HepG2 (cell line): Measurements from ENCODE around the gene KCTD19. TPM values are rescaled to one million over a fixed set of nuclear protein-coding genes. Genes with fewer than 3 reads are reported as not detected.
A peak's percentile ranks its signal among the peaks of the same experiment; 100 is the strongest.

Experiments used
- CBX5 ChIP-seq: sonication (generic); formaldehyde crosslinking; IDR thresholded peaks from 2 replicates; pipeline ENCODE4 v1.4.0; 2020; ENCODE audit warnings: missing genetic modification reagents, borderline replicate concordance
- ISL2 ChIP-seq: sonication (generic); formaldehyde crosslinking; IDR thresholded peaks from 2 replicates; pipeline ENCODE4 v1.5.0; 2020; ENCODE audit warnings: missing genetic modification reagents
- PRPF4 ChIP-seq: fragments of 200-400 bp; formaldehyde crosslinking; IDR thresholded peaks from 2 replicates; pipeline ENCODE4 v1.6.1; 2016; ENCODE audit warnings: low read length, low read depth; ENCODE audit not compliant: poor library complexity, severe bottlenecking
- SMYD3 ChIP-seq: sonication (generic); formaldehyde crosslinking; IDR thresholded peaks from 2 replicates; pipeline ENCODE4 v1.8.1; 2023; ENCODE audit warnings: mild to moderate bottlenecking, missing genetic modification reagents
- YY1 ChIP-seq: IDR thresholded peaks from 2 replicates; pipeline ENCODE4 v1.6.1; 2011; ENCODE audit warnings: low read length, low read depth, moderate library complexity, mild to moderate bottlenecking; ENCODE audit not compliant: insufficient read depth, insufficient replicate concordance
- ZNF101 ChIP-seq: sonication (generic); formaldehyde crosslinking; IDR thresholded peaks from 2 replicates; pipeline ENCODE4 v1.4.0; 2020; ENCODE audit warnings: mild to moderate bottlenecking, low read depth, missing genetic modification reagents, borderline replicate concordance
- ZNF17 ChIP-seq: sonication (generic); formaldehyde crosslinking; IDR thresholded peaks from 2 replicates; pipeline ENCODE4 v1.5.0; 2020; ENCODE audit warnings: mild to moderate bottlenecking, missing genetic modification reagents
- ZNF256 ChIP-seq: sonication (generic); formaldehyde crosslinking; conservative IDR thresholded peaks from 2 replicates; pipeline ENCODE4 v1.4.0; 2020; ENCODE audit warnings: missing genetic modification reagents
- ZNF3 ChIP-seq: IDR thresholded peaks from 2 replicates; pipeline ENCODE4 v1.7.0; 2017; ENCODE audit warnings: inconsistent platforms
- ZNF33B ChIP-seq: sonication (generic); formaldehyde crosslinking; IDR thresholded peaks from 2 replicates; pipeline ENCODE4 v1.5.1; 2020; ENCODE audit warnings: mild to moderate bottlenecking, missing genetic modification reagents
- ZNF598 ChIP-seq: sonication (generic); formaldehyde crosslinking; IDR thresholded peaks from 2 replicates; pipeline ENCODE4 v1.5.1; 2020; ENCODE audit warnings: mild to moderate bottlenecking, missing genetic modification reagents, borderline replicate concordance
- ZNF747 ChIP-seq: sonication (generic); formaldehyde crosslinking; IDR thresholded peaks from 2 replicates; pipeline ENCODE4 v1.8.1; 2023; ENCODE audit warnings: missing genetic modification reagents, mild to moderate bottlenecking, borderline replicate concordance
- polyA plus RNA-seq, 8 experiments: library from polyadenylated mRNA; depleted of rRNA in 3 of 8; stranded (reverse) in 7 of 8; unstranded in 1 of 8; fragments of >200 nt; fragmentation: Illumina TruSeq in 4 of 8; extraction: Trizol in 4 of 8; gene quantifications; 2 replicates each; pipeline versions ENCODE4 v1.2.1 to v1.2.3, GENCODE V29; 2011 to 2016; ENCODE audit warnings: low read depth in 4 of 8, missing spikeins in 1 of 8, mixed read lengths in 1 of 8; ENCODE audit not compliant: insufficient read depth in 1 of 8
- total RNA-seq, 5 experiments: library from RNA; depleted of rRNA; stranded (reverse); fragments of >200 nt; fragmentation: Illumina TruSeq; extraction: Trizol; gene quantifications; 2 replicates each; pipeline ENCODE4 v1.2.3, GENCODE V29; 2016; ENCODE audit warnings: low read depth in 1 of 5
- TF ChIP-seq, protein P1 (sequence below): sonication (generic); formaldehyde crosslinking; IDR thresholded peaks from 2 replicates; pipeline ENCODE4 v1.8.1; 2023; ENCODE audit warnings: missing genetic modification reagents, inconsistent platforms, borderline replicate concordance
- TF ChIP-seq, protein P2 (sequence below): sonication (generic); formaldehyde crosslinking; IDR thresholded peaks from 2 replicates; pipeline ENCODE4 v1.9.0; 2021; ENCODE audit warnings: missing genetic modification reagents, borderline replicate concordance
- TF ChIP-seq, protein P3 (sequence below): sonication (generic); formaldehyde crosslinking; IDR thresholded peaks from 2 replicates; pipeline ENCODE4 v1.8.1; 2023; ENCODE audit warnings: mild to moderate bottlenecking, missing genetic modification reagents
- TF ChIP-seq, protein P4 (sequence below): sonication (generic); formaldehyde crosslinking; IDR thresholded peaks from 2 replicates; pipeline ENCODE4 v1.8.1; 2022; ENCODE audit warnings: mild to moderate bottlenecking, missing genetic modification reagents
- TF ChIP-seq, protein P5 (sequence below): sonication (generic); formaldehyde crosslinking; conservative IDR thresholded peaks from 2 replicates; pipeline ENCODE4 v1.5.0; 2020; ENCODE audit warnings: missing genetic modification reagents
- TF ChIP-seq, protein P6 (sequence below): sonication (generic); formaldehyde crosslinking; IDR thresholded peaks from 2 replicates; pipeline ENCODE4 v1.8.0; 2022; ENCODE audit warnings: missing genetic modification reagents, mild to moderate bottlenecking, moderate library complexity, borderline replicate concordance

Gene KCTD19
- total and polyA plus RNA-seq, 2 of the 13 experiments (the other 11 are each of a cell fraction or from before 2014, with no cell fraction given) = not detected

DNA sequence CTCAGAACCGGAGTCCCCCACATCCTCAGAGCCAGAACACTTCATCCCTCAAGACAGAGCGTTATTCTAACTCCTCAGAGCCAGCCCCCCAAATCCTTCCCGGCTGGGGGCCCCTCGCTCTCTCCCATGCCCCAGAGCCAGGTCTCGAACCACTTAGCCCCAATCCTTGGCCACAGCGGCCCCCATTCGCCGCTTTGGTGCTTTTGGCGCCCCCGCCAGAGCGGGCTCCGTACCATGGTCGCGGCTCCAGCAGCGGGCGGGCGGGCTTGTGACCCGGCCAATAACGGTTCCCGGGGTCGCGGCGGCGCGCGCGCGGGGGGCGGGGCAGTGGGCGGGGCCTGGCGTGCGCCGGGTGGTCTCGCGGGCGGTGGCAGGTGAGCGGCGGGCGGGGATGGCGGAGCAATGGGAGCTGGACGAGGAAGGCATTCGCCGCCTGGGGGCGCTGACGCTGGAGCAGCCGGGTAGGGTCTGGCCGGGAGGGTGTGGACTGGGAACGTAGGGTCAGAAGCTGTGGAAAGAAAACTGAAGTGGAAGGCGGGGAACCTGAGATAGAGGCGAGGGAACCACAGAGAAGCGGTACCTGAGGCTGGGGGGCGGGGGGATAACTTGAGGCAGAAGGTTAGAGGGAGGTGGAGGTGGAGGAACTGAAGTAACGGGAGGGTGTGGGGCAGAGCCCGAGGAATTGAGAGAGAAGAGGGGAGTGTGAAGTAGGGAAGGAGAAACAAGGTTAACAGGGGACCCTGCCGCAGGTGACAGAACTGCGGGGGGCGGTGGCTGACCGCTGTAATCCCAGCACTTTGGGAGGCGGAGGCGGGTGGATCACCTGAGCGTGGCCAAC, at the start of gene KCTD19, which contains the start of gene LRRC36 (continued):
- TF ChIP-seq, protein P1, sequence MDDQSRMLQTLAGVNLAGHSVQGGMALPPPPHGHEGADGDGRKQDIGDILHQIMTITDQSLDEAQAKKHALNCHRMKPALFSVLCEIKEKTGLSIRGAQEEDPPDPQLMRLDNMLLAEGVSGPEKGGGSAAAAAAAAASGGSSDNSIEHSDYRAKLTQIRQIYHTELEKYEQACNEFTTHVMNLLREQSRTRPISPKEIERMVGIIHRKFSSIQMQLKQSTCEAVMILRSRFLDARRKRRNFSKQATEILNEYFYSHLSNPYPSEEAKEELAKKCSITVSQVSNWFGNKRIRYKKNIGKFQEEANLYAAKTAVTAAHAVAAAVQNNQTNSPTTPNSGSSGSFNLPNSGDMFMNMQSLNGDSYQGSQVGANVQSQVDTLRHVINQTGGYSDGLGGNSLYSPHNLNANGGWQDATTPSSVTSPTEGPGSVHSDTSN = no peak
- TF ChIP-seq ZNF3 (CRISPR knock-in tag) (no peak), CBX5 (CRISPR knock-in tag) (no peak), ZNF256 (CRISPR knock-in tag) (no peak), ISL2 (CRISPR knock-in tag) (peak; percentile 34; the same call in 1 of the 2 replicates), ZNF101 (CRISPR knock-in tag) (no peak), PRPF4 (no peak), YY1 (peak; percentile 75), ZNF747 (CRISPR knock-in tag) (no peak; the same call in 1 of the 2 replicates), SMYD3 (CRISPR knock-in tag) (no peak), ZNF33B (CRISPR knock-in tag) (no peak), ZNF598 (no peak), ZNF17 (no peak)
- TF ChIP-seq, protein P2, sequence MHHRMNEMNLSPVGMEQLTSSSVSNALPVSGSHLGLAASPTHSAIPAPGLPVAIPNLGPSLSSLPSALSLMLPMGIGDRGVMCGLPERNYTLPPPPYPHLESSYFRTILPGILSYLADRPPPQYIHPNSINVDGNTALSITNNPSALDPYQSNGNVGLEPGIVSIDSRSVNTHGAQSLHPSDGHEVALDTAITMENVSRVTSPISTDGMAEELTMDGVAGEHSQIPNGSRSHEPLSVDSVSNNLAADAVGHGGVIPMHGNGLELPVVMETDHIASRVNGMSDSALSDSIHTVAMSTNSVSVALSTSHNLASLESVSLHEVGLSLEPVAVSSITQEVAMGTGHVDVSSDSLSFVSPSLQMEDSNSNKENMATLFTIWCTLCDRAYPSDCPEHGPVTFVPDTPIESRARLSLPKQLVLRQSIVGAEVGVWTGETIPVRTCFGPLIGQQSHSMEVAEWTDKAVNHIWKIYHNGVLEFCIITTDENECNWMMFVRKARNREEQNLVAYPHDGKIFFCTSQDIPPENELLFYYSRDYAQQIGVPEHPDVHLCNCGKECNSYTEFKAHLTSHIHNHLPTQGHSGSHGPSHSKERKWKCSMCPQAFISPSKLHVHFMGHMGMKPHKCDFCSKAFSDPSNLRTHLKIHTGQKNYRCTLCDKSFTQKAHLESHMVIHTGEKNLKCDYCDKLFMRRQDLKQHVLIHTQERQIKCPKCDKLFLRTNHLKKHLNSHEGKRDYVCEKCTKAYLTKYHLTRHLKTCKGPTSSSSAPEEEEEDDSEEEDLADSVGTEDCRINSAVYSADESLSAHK (CRISPR knock-in tag) = no peak
- TF ChIP-seq, protein P3, sequence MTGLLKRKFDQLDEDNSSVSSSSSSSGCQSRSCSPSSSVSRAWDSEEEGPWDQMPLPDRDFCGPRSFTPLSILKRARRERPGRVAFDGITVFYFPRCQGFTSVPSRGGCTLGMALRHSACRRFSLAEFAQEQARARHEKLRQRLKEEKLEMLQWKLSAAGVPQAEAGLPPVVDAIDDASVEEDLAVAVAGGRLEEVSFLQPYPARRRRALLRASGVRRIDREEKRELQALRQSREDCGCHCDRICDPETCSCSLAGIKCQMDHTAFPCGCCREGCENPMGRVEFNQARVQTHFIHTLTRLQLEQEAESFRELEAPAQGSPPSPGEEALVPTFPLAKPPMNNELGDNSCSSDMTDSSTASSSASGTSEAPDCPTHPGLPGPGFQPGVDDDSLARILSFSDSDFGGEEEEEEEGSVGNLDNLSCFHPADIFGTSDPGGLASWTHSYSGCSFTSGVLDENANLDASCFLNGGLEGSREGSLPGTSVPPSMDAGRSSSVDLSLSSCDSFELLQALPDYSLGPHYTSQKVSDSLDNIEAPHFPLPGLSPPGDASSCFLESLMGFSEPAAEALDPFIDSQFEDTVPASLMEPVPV (CRISPR knock-in tag) = no peak
- TF ChIP-seq, protein P4, sequence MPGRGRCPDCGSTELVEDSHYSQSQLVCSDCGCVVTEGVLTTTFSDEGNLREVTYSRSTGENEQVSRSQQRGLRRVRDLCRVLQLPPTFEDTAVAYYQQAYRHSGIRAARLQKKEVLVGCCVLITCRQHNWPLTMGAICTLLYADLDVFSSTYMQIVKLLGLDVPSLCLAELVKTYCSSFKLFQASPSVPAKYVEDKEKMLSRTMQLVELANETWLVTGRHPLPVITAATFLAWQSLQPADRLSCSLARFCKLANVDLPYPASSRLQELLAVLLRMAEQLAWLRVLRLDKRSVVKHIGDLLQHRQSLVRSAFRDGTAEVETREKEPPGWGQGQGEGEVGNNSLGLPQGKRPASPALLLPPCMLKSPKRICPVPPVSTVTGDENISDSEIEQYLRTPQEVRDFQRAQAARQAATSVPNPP (CRISPR knock-in tag) = peak; percentile 49; the same call in 1 of the 2 replicates
- TF ChIP-seq, protein P5, sequence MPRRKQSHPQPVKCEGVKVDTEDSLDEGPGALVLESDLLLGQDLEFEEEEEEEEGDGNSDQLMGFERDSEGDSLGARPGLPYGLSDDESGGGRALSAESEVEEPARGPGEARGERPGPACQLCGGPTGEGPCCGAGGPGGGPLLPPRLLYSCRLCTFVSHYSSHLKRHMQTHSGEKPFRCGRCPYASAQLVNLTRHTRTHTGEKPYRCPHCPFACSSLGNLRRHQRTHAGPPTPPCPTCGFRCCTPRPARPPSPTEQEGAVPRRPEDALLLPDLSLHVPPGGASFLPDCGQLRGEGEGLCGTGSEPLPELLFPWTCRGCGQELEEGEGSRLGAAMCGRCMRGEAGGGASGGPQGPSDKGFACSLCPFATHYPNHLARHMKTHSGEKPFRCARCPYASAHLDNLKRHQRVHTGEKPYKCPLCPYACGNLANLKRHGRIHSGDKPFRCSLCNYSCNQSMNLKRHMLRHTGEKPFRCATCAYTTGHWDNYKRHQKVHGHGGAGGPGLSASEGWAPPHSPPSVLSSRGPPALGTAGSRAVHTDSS = no peak
- TF ChIP-seq, protein P6, sequence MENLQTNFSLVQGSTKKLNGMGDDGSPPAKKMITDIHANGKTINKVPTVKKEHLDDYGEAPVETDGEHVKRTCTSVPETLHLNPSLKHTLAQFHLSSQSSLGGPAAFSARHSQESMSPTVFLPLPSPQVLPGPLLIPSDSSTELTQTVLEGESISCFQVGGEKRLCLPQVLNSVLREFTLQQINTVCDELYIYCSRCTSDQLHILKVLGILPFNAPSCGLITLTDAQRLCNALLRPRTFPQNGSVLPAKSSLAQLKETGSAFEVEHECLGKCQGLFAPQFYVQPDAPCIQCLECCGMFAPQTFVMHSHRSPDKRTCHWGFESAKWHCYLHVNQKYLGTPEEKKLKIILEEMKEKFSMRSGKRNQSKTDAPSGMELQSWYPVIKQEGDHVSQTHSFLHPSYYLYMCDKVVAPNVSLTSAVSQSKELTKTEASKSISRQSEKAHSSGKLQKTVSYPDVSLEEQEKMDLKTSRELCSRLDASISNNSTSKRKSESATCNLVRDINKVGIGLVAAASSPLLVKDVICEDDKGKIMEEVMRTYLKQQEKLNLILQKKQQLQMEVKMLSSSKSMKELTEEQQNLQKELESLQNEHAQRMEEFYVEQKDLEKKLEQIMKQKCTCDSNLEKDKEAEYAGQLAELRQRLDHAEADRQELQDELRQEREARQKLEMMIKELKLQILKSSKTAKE = no peak
